Measurements from ENCODE around the gene LTN1.

The LTN1 gene

DNA sequence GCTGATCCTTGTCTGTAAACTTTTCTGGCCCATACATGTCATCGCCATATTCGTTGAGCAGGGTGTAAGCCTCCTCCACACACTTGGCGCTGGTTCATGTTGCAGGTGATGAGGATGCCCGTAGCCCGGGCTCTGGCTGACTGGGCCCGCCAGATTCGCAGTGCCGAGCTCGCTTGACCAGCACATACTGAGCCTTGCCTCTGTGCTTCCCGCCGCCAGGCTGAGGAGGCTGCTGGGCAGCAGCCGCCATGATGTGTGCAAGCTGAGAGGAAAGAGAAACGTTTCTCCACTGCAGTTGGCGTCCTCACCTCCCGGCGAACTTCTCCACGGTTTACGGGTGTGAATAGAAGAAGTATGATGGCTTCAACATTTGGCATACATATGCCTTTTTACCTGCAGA lies 89.2 kb downstream of the LTN1 start:
- no peaks in the 10 kb centered on the region for H3K36me3 ChIP-seq (ENCODE audit: control insufficient read depth, low read length)
- H3K4me3 ChIP-seq (ENCODE audit: low read length) = no peak overlapping the region
- H3K4me2 ChIP-seq (ENCODE audit: low read length) = no peak overlapping the region
- TF ChIP-seq, protein P1, sequence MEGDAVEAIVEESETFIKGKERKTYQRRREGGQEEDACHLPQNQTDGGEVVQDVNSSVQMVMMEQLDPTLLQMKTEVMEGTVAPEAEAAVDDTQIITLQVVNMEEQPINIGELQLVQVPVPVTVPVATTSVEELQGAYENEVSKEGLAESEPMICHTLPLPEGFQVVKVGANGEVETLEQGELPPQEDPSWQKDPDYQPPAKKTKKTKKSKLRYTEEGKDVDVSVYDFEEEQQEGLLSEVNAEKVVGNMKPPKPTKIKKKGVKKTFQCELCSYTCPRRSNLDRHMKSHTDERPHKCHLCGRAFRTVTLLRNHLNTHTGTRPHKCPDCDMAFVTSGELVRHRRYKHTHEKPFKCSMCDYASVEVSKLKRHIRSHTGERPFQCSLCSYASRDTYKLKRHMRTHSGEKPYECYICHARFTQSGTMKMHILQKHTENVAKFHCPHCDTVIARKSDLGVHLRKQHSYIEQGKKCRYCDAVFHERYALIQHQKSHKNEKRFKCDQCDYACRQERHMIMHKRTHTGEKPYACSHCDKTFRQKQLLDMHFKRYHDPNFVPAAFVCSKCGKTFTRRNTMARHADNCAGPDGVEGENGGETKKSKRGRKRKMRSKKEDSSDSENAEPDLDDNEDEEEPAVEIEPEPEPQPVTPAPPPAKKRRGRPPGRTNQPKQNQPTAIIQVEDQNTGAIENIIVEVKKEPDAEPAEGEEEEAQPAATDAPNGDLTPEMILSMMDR (IDR thresholded peaks at IDR 0.05; ENCODE audit: low read depth, low read length, poor library complexity, severe bottlenecking) = no peak
- TF ChIP-seq EZH2phosphoT487 (IDR thresholded peaks at IDR 0.05; ENCODE audit: borderline replicate concordance, low read length) = no peak
- no peaks in the 10 kb centered on the region for H3K4me1 ChIP-seq (ENCODE audit: control insufficient read depth, low read length)
- H4K20me1 ChIP-seq (ENCODE audit: control insufficient read depth, insufficient read depth, low read depth, low read length) = no peaks in the 10 kb centered on the region
- peaks cover 3% of the 10 kb centered on the region; the same call in 1 of the 2 replicates for H3K9me3 ChIP-seq (ENCODE audit: control insufficient read depth, insufficient read depth, low read length)
- H3K9me2 ChIP-seq (replicated peaks; ENCODE audit: control insufficient read depth, low read length) = no peaks in the 10 kb centered on the region
- no peak overlapping the region for H3K27ac ChIP-seq (ENCODE audit: low read depth, low read length)
- H3K27me3 ChIP-seq (ENCODE audit: control insufficient read depth, low read length) = 0 out of 2 replicates have a peak, but pooled peaks cover 4% of the 10 kb centered on the region
- no peaks in the 10 kb centered on the region for H3K79me2 ChIP-seq (ENCODE audit: control insufficient read depth, low read length)
- no peaks in the 10 kb centered on the region for H3F3A ChIP-seq (ENCODE audit: control insufficient read depth, insufficient read depth)

DNA sequence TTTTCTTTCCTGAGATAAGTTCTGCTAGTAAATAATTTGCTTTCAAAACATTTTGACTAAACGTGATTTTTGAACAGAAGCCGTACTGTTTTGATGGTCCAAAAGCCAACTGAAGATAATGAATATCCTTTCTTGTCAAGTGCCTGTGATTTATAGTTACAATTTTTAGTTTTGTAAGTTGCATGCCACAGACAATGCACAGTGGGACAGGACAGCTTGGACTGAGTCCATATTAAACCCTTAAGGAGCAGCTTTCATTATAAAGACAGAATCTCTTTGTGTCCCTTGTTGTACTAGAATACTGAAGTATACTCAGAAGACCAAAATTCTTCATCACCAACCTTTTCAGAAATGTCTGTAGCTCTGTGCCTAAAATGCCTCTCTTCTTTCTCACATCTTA lies 92.2 kb downstream of the LTN1 start:
- Histone ChIP-seq H3K9me2 (replicated peaks; ENCODE audit: control insufficient read depth, low read length) (no peaks in the 10 kb centered on the region), H3K36me3 (ENCODE audit: control insufficient read depth, low read length) (no peaks in the 10 kb centered on the region), H3K4me3 (ENCODE audit: low read length) (no peak overlapping the region), H3K4me2 (ENCODE audit: low read length) (no peak overlapping the region), H3K27ac (ENCODE audit: low read depth, low read length) (no peak overlapping the region), H3K9me3 (ENCODE audit: control insufficient read depth, insufficient read depth, low read length) (peaks cover 3% of the 10 kb centered on the region; the same call in 1 of the 2 replicates), H3K79me2 (ENCODE audit: control insufficient read depth, low read length) (no peaks in the 10 kb centered on the region), H3F3A (ENCODE audit: control insufficient read depth, insufficient read depth) (no peaks in the 10 kb centered on the region), H4K20me1 (ENCODE audit: control insufficient read depth, insufficient read depth, low read depth, low read length) (no peaks in the 10 kb centered on the region), H3K27me3 (ENCODE audit: control insufficient read depth, low read length) (peaks cover 12% of the 10 kb centered on the region), H3K4me1 (ENCODE audit: control insufficient read depth, low read length) (no peaks in the 10 kb centered on the region)
- TF ChIP-seq EZH2phosphoT487 (IDR thresholded peaks at IDR 0.05; ENCODE audit: borderline replicate concordance, low read length) = no peak
- TF ChIP-seq, protein P1 (IDR thresholded peaks at IDR 0.05; ENCODE audit: low read depth, low read length, poor library complexity, severe bottlenecking) = no peak

DNA sequence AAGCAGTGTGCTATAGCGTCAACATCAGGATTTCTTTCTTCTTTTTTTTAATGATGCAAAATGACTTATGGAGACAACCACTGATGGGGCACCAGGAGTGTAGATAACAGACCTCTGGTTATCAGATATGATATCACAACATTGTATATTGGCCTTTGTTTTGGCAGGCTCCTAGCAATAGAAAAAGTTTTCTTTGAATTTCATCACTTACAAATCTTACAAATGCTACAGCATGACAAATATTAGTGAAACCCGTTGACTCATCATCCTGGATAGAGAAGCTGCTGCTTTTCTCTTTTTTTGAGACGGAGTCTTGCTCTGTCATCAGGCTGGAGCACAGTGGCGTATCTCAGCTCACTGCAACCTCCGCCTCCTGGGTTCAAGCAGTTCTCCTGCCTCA lies 92.9 kb downstream of the LTN1 start:
- H3K79me2 ChIP-seq (ENCODE audit: control insufficient read depth, low read length) = no peaks in the 10 kb centered on the region
- no peaks in the 10 kb centered on the region for H3K36me3 ChIP-seq (ENCODE audit: control insufficient read depth, low read length)
- H3K4me3 ChIP-seq (ENCODE audit: low read length) = no peak overlapping the region
- TF ChIP-seq EZH2phosphoT487 (IDR thresholded peaks at IDR 0.05; ENCODE audit: borderline replicate concordance, low read length) = no peak
- TF ChIP-seq, protein P1 (IDR thresholded peaks at IDR 0.05; ENCODE audit: low read depth, low read length, poor library complexity, severe bottlenecking) = no peak
- no peak overlapping the region for H3K27ac ChIP-seq (ENCODE audit: low read depth, low read length)
- peaks cover 3% of the 10 kb centered on the region; the same call in 1 of the 2 replicates for H3K9me3 ChIP-seq (ENCODE audit: control insufficient read depth, insufficient read depth, low read length)
- H3K9me2 ChIP-seq (replicated peaks; ENCODE audit: control insufficient read depth, low read length) = no peaks in the 10 kb centered on the region
- no peaks in the 10 kb centered on the region for H4K20me1 ChIP-seq (ENCODE audit: control insufficient read depth, insufficient read depth, low read depth, low read length)
- no peak overlapping the region for H3K4me2 ChIP-seq (ENCODE audit: low read length)
- no peaks in the 10 kb centered on the region for H3F3A ChIP-seq (ENCODE audit: control insufficient read depth, insufficient read depth)
- H3K4me1 ChIP-seq (ENCODE audit: control insufficient read depth, low read length) = no peaks in the 10 kb centered on the region
- peaks cover 12% of the 10 kb centered on the region for H3K27me3 ChIP-seq (ENCODE audit: control insufficient read depth, low read length)
